GM12892 (cell line): Measurements from ENCODE around the gene H2AZ1.
A peak's percentile ranks its signal among the peaks of the same experiment; 100 is the strongest.
"Not testable (repeated sequence)": the region's sequence is repeated elsewhere in the genome, so short reads cannot be mapped to it uniquely, and the experiment has no call there.

Experiments used
- DNase-seq: peaks from one replicate; pipeline ENCODE4 v3.0.0; 2011; ENCODE audit not compliant: insufficient read length
- FAIRE-seq: peaks from 2 replicates; lab custom pipeline; 2011; peaks lifted over from hg19 to GRCh38; lab: Jason Lieb, UNC
- POLR2A ChIP-seq: IDR thresholded peaks from 2 replicates; pipeline ENCODE4 v1.6.1; 2011; ENCODE audit warnings: low read depth, low read length, control low read depth
- POLR2AphosphoS5 ChIP-seq: IDR thresholded peaks from 2 replicates; pipeline ENCODE4 v1.6.1; 2011; ENCODE audit warnings: low read depth, low read length, control low read depth
- TAF1 ChIP-seq: IDR thresholded peaks from 2 replicates; pipeline ENCODE4 v1.6.1; 2011; ENCODE audit warnings: low read depth, mild to moderate bottlenecking, control low read depth, low read length, borderline replicate concordance

The H2AZ1 gene

GRCh38 chr4:99965674-99966350, 15.7 kb upstream of the H2AZ1 start:
- FAIRE-seq: no peak
- DNase-seq: no peak
- TF ChIP-seq POLR2A (no peak), TAF1 (no peak), POLR2AphosphoS5 (no peak)

- FAIRE-seq: no peak
- TF ChIP-seq TAF1 (no peak), POLR2AphosphoS5 (no peak)
- no peak for DNase-seq
Observed at GRCh38 chr4:99965173-99965572, 15.1 kb upstream of the H2AZ1 start.

GRCh38 chr4:99961711-99962110, 11.6 kb upstream of the H2AZ1 start:
- TF ChIP-seq POLR2AphosphoS5: no peak
- TF ChIP-seq POLR2A: no peak
- no peak for TF ChIP-seq TAF1
- FAIRE-seq (no peak), DNase-seq (no peak)

- FAIRE-seq (no peak), DNase-seq (no peak)
- TF ChIP-seq POLR2A: no peak
- no peak for TF ChIP-seq TAF1
- TF ChIP-seq POLR2AphosphoS5: no peak
Observed at GRCh38 chr4:99960648-99961047, 10.6 kb upstream of the H2AZ1 start.

GRCh38 chr4:99958207-99958606, 8.1 kb upstream of the H2AZ1 start:
- FAIRE-seq, DNase-seq: not testable (repeated sequence)

- no peak for TF ChIP-seq TAF1
- no peak for TF ChIP-seq POLR2AphosphoS5
- FAIRE-seq: no peak
- no peak for DNase-seq
Observed at GRCh38 chr4:99950913-99951254, 809 bp upstream of the H2AZ1 start.

GRCh38 chr4:99949034-99949998, 759 bp downstream of the H2AZ1 start:
- TF ChIP-seq TAF1 (0 out of 2 replicates have a peak, but pooled peaks have one; percentile 48), POLR2A (no peak)
- FAIRE-seq (peak; percentile 77), DNase-seq (peak; percentile 30)

GRCh38 chr4:99947608-99948007, 2.5 kb downstream of the H2AZ1 start:
- no peak for FAIRE-seq
- TF ChIP-seq TAF1 (no peak), POLR2A (no peak), POLR2AphosphoS5 (no peak)
- no peak for DNase-seq

- no peak for DNase-seq
- FAIRE-seq: no peak
- TF ChIP-seq POLR2AphosphoS5 (no peak), POLR2A (no peak), TAF1 (no peak)
Observed at GRCh38 chr4:99947190-99947578, 2.9 kb downstream of the H2AZ1 start.

GRCh38 chr4:99946356-99947189, 3.5 kb downstream of the H2AZ1 start, which contains the start of gene DNAJB14:
DNAJB14 (minus strand) TSS chr4:99946618; CDS start chr4:99946571, 47 bp downstream.
- DNase-seq: peak; percentile 51
- 0 out of 2 replicates have a peak, but pooled peaks have one; percentile 38 for TF ChIP-seq TAF1
- peak; percentile 92 for TF ChIP-seq POLR2A
- TF ChIP-seq POLR2AphosphoS5: peak; percentile 93
- FAIRE-seq: peak; percentile 94

- DNase-seq: no peak
- peak; percentile 81 for FAIRE-seq
- TF ChIP-seq POLR2AphosphoS5 (no peak), TAF1 (no peak), POLR2A (no peak)
Observed at GRCh38 chr4:99945718-99946355, 4.2 kb downstream of the H2AZ1 start.
